DOHH2 (cell line): ENCODE data around the gene PSENEN.

Source experiments
- H3F3A ChIP-seq: fragments of 200-600 bp; sonication (generic), shearing (Covaris generic); 2 replicates; pipeline ENCODE4 v1.6.0; 2016; ENCODE audit warnings: antibody characterized with exemption, mild to moderate bottlenecking; ENCODE audit not compliant: control insufficient read depth, insufficient read depth
- H3K27ac ChIP-seq: fragments of 200-600 bp; sonication (generic); 2 replicates; pipeline ENCODE4 v1.5.1; 2014; ENCODE audit warnings: low read depth, mild to moderate bottlenecking, low read length, moderate library complexity
- H3K27me3 ChIP-seq: fragments of 200-600 bp; sonication (generic); 2 replicates; pipeline ENCODE4 v1.6.1; 2014; ENCODE audit warnings: mild to moderate bottlenecking, low read length, mixed read lengths; ENCODE audit not compliant: control insufficient read depth
- H3K36me3 ChIP-seq: fragments of 200-600 bp; sonication (generic); 2 replicates; pipeline ENCODE4 v1.6.1; 2014; ENCODE audit warnings: mild to moderate bottlenecking, low read length, moderate library complexity, mixed read lengths; ENCODE audit not compliant: control insufficient read depth
- H3K4me1 ChIP-seq: fragments of 200-600 bp; sonication (generic); 2 replicates; pipeline ENCODE4 v1.6.1; 2014; ENCODE audit warnings: mild to moderate bottlenecking, low read length, mixed read lengths; ENCODE audit not compliant: control insufficient read depth
- H3K4me2 ChIP-seq: fragments of 200-600 bp; sonication (generic); 2 replicates; pipeline ENCODE4 v1.6.0; 2014; ENCODE audit warnings: mild to moderate bottlenecking, low read length, moderate library complexity
- H3K4me3 ChIP-seq: fragments of 200-600 bp; sonication (generic); 2 replicates; pipeline ENCODE4 v1.5.1; 2014; ENCODE audit warnings: mild to moderate bottlenecking, low read length, mixed read lengths
- H3K79me2 ChIP-seq: fragments of 200-600 bp; sonication (generic); 2 replicates; pipeline ENCODE4 v1.6.1; 2014; ENCODE audit warnings: mild to moderate bottlenecking, low read length, mixed read lengths; ENCODE audit not compliant: control insufficient read depth
- H3K9me2 ChIP-seq: fragments of 200-600 bp; sonication (generic); replicated peaks from 2 replicates; pipeline ENCODE4 v1.6.1; 2014; ENCODE audit warnings: mild to moderate bottlenecking, low read length, mixed read lengths; ENCODE audit not compliant: control insufficient read depth
- H3K9me3 ChIP-seq: fragments of 200-600 bp; sonication (generic); 2 replicates; pipeline ENCODE4 v1.6.1; 2014; ENCODE audit warnings: antibody characterized with exemption, low read length, mixed read lengths; ENCODE audit not compliant: control insufficient read depth, insufficient read depth
- H4K20me1 ChIP-seq: fragments of 200-600 bp; sonication (generic); 2 replicates; pipeline ENCODE4 v1.6.0; 2014; ENCODE audit warnings: low read depth, mild to moderate bottlenecking, antibody characterized with exemption, low read length, moderate library complexity; ENCODE audit not compliant: control insufficient read depth, insufficient read depth
- CTCF ChIP-seq: fragments of 200-600 bp; sonication (generic); IDR thresholded peaks from one replicate; pipeline ENCODE4 v1.5.1; 2014; ENCODE audit warnings: antibody characterized with exemption, mild to moderate bottlenecking, low read depth, low read length; ENCODE audit not compliant: poor library complexity, severe bottlenecking
- EZH2phosphoT487 ChIP-seq: fragments of 200-600 bp; sonication (generic); IDR thresholded peaks from 2 replicates; pipeline ENCODE4 v1.6.1; 2017; ENCODE audit warnings: borderline replicate concordance, mild to moderate bottlenecking, antibody characterized with exemption, low read length, moderate library complexity, mixed read lengths

Gene PSENEN

GRCh38 chr19:35777961-35778360, 32.5 kb downstream of the PSENEN start:
- Histone ChIP-seq H3K4me2 (no peak overlapping the region), H3K4me1 (peaks cover 15% of the 10 kb centered on the region), H3K4me3 (no peak overlapping the region), H3K27ac (no peak overlapping the region), H3K36me3 (no peaks in the 10 kb centered on the region), H3K79me2 (peaks cover 5% of the 10 kb centered on the region; the same call in 1 of the 2 replicates), H3K9me3 (no peaks in the 10 kb centered on the region), H3K27me3 (no peaks in the 10 kb centered on the region), H4K20me1 (no peaks in the 10 kb centered on the region), H3F3A (no peaks in the 10 kb centered on the region), H3K9me2 (no peaks in the 10 kb centered on the region)
- no peak for TF ChIP-seq EZH2phosphoT487
- TF ChIP-seq CTCF = no peak

DNA sequence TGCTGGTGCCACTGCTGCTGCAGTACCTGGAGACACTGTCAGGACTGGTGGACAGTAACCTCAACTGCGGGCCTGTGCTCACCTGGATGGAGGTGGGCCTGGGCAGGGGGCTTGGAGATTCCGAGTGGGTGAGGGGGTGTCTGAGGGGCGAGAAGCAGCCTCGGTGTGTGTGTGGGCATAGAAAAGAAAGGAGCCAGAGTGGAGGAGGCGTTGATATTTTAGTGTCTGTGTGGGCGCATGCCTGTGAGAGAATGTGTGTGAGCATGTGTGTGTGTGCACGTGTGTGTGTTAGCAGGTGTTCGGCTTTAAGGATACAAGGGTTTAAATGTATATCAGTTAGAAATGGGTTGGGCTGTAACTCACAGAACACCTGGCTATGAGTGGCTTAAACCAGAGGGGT, 33.6 kb downstream of the PSENEN start:
- H3K27me3 ChIP-seq = no peaks in the 10 kb centered on the region

GRCh38 chr19:35780058-35780457, 34.6 kb downstream of the PSENEN start:
- Histone ChIP-seq H3K4me1 (peaks cover 9% of the 10 kb centered on the region), H3K36me3 (no peaks in the 10 kb centered on the region), H4K20me1 (no peaks in the 10 kb centered on the region), H3K27me3 (no peaks in the 10 kb centered on the region), H3F3A (no peaks in the 10 kb centered on the region), H3K4me3 (no peak overlapping the region), H3K27ac (no peak overlapping the region), H3K9me2 (no peaks in the 10 kb centered on the region), H3K4me2 (no peak overlapping the region), H3K9me3 (no peaks in the 10 kb centered on the region), H3K79me2 (peaks cover 5% of the 10 kb centered on the region; the same call in 1 of the 2 replicates)
- TF ChIP-seq CTCF (no peak), EZH2phosphoT487 (no peak)

More for the DNA sequence above, 33.6 kb downstream of the PSENEN start:
- Histone ChIP-seq H3F3A (no peaks in the 10 kb centered on the region), H3K4me2 (no peak overlapping the region), H3K79me2 (peaks cover 5% of the 10 kb centered on the region; the same call in 1 of the 2 replicates), H3K4me3 (no peak overlapping the region), H3K9me2 (no peaks in the 10 kb centered on the region), H3K4me1 (peaks cover 15% of the 10 kb centered on the region), H4K20me1 (no peaks in the 10 kb centered on the region), H3K9me3 (no peaks in the 10 kb centered on the region), H3K27ac (no peak overlapping the region), H3K36me3 (no peaks in the 10 kb centered on the region)
- no peak for TF ChIP-seq CTCF
- no peak for TF ChIP-seq EZH2phosphoT487
